HepG2 (cell line): ENCODE measurements around the gene PGAP3. TPM values are rescaled to one million over a fixed set of nuclear protein-coding genes. Genes with fewer than 3 reads are reported as not detected.

ENCODE experiments used
- HDAC1 ChIP-seq: sonication (generic); formaldehyde crosslinking; IDR thresholded peaks from 2 replicates; pipeline ENCODE4 v1.5.1; 2020; ENCODE audit warnings: mild to moderate bottlenecking, missing genetic modification reagents
- JARID2 ChIP-seq: sonication (generic); formaldehyde crosslinking; IDR thresholded peaks from 2 replicates; pipeline ENCODE4 v1.8.1; 2023; ENCODE audit warnings: missing genetic modification reagents, inconsistent platforms; ENCODE audit not compliant: insufficient replicate concordance
- SMC3 ChIP-seq: IDR thresholded peaks from 2 replicates; pipeline ENCODE4 v1.6.1; 2011; ENCODE audit warnings: low read length, improper control_type of control experiment
- ZBTB7A ChIP-seq: sonication (generic); formaldehyde crosslinking; IDR thresholded peaks from 2 replicates; pipeline ENCODE4 v1.8.0; 2022; ENCODE audit warnings: mild to moderate bottlenecking, missing genetic modification reagents
- ZNF501 ChIP-seq: sonication (generic); formaldehyde crosslinking; IDR thresholded peaks from 2 replicates; pipeline ENCODE4 v1.5.1; 2020; ENCODE audit warnings: mild to moderate bottlenecking, moderate library complexity, missing genetic modification reagents
- ZNF619 ChIP-seq: sonication (generic); formaldehyde crosslinking; IDR thresholded peaks from 2 replicates; pipeline ENCODE4 v1.4.0; 2020; ENCODE audit warnings: mild to moderate bottlenecking, missing genetic modification reagents
- polyA plus RNA-seq, 8 experiments: library from polyadenylated mRNA; depleted of rRNA in 3 of 8; stranded (reverse) in 7 of 8; unstranded in 1 of 8; fragments of >200 nt; fragmentation: Illumina TruSeq in 4 of 8; extraction: Trizol in 4 of 8; gene quantifications; 2 replicates each; pipeline versions ENCODE4 v1.2.1 to v1.2.3, GENCODE V29; 2011 to 2016; ENCODE audit warnings: low read depth in 4 of 8, missing spikeins in 1 of 8, mixed read lengths in 1 of 8; ENCODE audit not compliant: insufficient read depth in 1 of 8
- total RNA-seq, 5 experiments: library from RNA; depleted of rRNA; stranded (reverse); fragments of >200 nt; fragmentation: Illumina TruSeq; extraction: Trizol; gene quantifications; 2 replicates each; pipeline ENCODE4 v1.2.3, GENCODE V29; 2016; ENCODE audit warnings: low read depth in 1 of 5
- TF ChIP-seq, protein P1 (sequence below), 2 experiments: sonication (generic) in 1 of 2; formaldehyde crosslinking in 1 of 2; IDR thresholded peaks; 2 replicates each; pipeline versions ENCODE4 v1.4.0 to v1.6.1; 2016 to 2020; ENCODE audit warnings: borderline replicate concordance in 1 of 2, low read depth in 1 of 2, mild to moderate bottlenecking in 1 of 2, missing genetic modification reagents in 1 of 2
- TF ChIP-seq, protein P2 (sequence below): sonication (generic); formaldehyde crosslinking; IDR thresholded peaks from 2 replicates; pipeline ENCODE4 v1.5.0; 2020; ENCODE audit warnings: missing genetic modification reagents, mild to moderate bottlenecking, borderline replicate concordance
- TF ChIP-seq, protein P3 (sequence below): sonication (generic); formaldehyde crosslinking; IDR thresholded peaks from 2 replicates; pipeline ENCODE4 v1.5.1; 2020; ENCODE audit warnings: missing genetic modification reagents, mild to moderate bottlenecking, borderline replicate concordance

PGAP3 gene
- total and polyA plus RNA-seq, 2 of the 13 experiments (the other 11 are each of a cell fraction or from before 2014, with no cell fraction given): 11.9 to 14.6 TPM

DNA sequence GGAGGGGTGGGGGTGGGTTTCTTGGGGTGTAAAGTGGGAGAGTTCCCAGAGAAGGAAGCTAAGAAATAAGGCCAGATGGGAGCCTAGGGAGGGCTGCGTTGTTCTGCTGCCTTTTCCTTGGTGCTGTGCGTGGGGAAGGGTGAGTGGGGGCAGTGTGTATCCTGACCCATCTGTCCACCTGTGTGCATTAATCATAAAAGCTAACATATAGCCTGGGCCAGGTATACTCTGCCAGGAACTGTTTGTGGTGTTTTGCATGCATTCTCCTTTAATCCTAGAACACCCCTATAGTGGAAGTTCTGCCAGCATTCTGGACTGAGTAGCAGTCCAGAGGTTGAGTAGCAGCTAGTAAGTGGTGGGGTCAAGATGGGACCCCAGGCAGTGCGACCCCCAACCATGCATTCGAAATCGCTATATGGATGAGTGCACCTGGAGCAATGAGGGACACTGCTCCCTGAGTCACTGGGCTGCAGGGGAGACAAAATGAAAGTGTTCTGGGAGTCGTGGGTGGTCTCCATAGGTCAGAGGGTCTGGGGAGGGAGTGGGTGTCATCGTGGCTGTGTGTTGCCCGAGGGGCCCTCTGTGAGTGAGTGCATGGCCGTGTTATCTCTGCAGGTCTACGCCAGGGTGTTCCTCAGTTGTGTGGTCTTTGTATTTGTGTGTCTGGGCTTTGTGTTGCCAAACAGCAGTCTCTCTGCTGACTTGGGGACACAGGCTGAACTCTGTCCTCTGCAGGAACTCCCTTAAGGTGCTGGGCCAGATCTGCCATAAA lies 13.3 kb upstream of the PGAP3 start (continued):
- 0 out of 2 replicates have a peak, but pooled peaks have one; percentile 19 for TF ChIP-seq ZNF501 (CRISPR knock-in tag)
- TF ChIP-seq, protein P1, sequence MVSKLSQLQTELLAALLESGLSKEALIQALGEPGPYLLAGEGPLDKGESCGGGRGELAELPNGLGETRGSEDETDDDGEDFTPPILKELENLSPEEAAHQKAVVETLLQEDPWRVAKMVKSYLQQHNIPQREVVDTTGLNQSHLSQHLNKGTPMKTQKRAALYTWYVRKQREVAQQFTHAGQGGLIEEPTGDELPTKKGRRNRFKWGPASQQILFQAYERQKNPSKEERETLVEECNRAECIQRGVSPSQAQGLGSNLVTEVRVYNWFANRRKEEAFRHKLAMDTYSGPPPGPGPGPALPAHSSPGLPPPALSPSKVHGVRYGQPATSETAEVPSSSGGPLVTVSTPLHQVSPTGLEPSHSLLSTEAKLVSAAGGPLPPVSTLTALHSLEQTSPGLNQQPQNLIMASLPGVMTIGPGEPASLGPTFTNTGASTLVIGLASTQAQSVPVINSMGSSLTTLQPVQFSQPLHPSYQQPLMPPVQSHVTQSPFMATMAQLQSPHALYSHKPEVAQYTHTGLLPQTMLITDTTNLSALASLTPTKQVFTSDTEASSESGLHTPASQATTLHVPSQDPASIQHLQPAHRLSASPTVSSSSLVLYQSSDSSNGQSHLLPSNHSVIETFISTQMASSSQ (IDR thresholded peaks at IDR 0.05; ENCODE audit: low read depth): no peak
- TF ChIP-seq, protein P1 (CRISPR knock-in tag; IDR thresholded peaks at IDR 0.05; ENCODE audit: borderline replicate concordance): 0 out of 2 replicates have a peak, but pooled peaks have one; percentile 25
- TF ChIP-seq, protein P2, sequence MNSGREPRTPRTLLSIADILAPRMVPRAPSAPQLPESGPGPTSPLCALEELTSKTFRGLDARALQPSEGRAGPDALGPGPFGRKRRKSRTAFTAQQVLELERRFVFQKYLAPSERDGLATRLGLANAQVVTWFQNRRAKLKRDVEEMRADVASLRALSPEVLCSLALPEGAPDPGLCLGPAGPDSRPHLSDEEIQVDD (CRISPR knock-in tag): no peak
- peak; percentile 50; the same call in 1 of the 2 replicates for TF ChIP-seq ZBTB7A
- TF ChIP-seq JARID2 (CRISPR knock-in tag): peak; percentile 3
- 0 out of 2 replicates have a peak, but pooled peaks have one; percentile 29 for TF ChIP-seq HDAC1
- TF ChIP-seq, protein P3, sequence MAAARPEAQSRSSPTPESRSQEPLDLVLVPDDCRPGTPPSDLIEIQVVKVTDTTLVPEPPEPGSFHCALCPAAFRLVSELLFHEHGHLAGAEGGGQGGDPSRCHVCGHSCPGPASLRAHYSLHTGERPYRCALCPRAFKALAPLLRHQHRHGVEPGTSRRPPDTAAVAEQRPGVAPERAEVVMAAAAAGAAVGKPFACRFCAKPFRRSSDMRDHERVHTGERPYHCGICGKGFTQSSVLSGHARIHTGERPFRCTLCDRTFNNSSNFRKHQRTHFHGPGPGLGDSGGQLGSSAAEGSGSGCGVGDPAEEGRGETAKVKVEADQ: no peak; the same call in 1 of the 2 replicates
- TF ChIP-seq SMC3: 0 out of 2 replicates have a peak, but pooled peaks have one; percentile 5
- TF ChIP-seq ZNF619 (CRISPR knock-in tag): peak; percentile 54; the same call in 1 of the 2 replicates
